Activated CD8-positive, alpha-beta T cell treated with anti-CD3 and anti-CD28 coated beads, Interleukin-2, amount 10 ng/mL, durations not matched to agents 7 days and 5 days (primary cell): ENCODE measurements around the gene PRDM7. TPM values are rescaled to one million over a fixed set of nuclear protein-coding genes. Genes with fewer than 3 reads are reported as not detected.
"Not testable (repeated sequence)": the region's sequence is repeated elsewhere in the genome, so short reads cannot be mapped to it uniquely, and the experiment has no call there.

ENCODE experiments used
- ATAC-seq: fragments of 150-1000 bp; cut with Tn5 transposase; one replicate; pipeline ENCODE4 v1.10.0; 2021; ENCODE audit warnings: moderate library complexity
- CTCF ChIA-PET: fragments of 350-600 bp; sonication (Branson Sonifier 250); formaldehyde crosslinking; loops from one replicate; lab custom pipeline; 2021; ENCODE audit warnings: antibody characterized with exemption; lab: Charles Lee
- POLR2A ChIA-PET: fragments of 350-600 bp; sonication (Branson Sonifier 250); formaldehyde crosslinking; loops from one replicate; lab custom pipeline; 2021; ENCODE audit warnings: antibody characterized with exemption; lab: Charles Lee
- DNase-seq: peaks from one replicate; pipeline ENCODE4 v3.0.0-alpha.2; 2020
- H3K27ac Mint-ChIP-seq: one replicate; pipeline ENCODE4 v1.8.0; 2021; ENCODE audit warnings: mild to moderate bottlenecking, mixed read lengths
- H3K27me3 Mint-ChIP-seq: one replicate; pipeline ENCODE4 v1.8.0; 2021; ENCODE audit warnings: low read depth, mixed read lengths
- H3K36me3 Mint-ChIP-seq: one replicate; pipeline ENCODE4 v1.8.0; 2021; ENCODE audit warnings: low read depth, mixed read lengths
- H3K4me1 Mint-ChIP-seq: one replicate; pipeline ENCODE4 v1.8.0; 2021; ENCODE audit warnings: low read depth, mixed read lengths
- H3K4me3 Mint-ChIP-seq: one replicate; pipeline ENCODE4 v1.8.0; 2021; ENCODE audit warnings: mild to moderate bottlenecking, mixed read lengths
- H3K9me3 Mint-ChIP-seq: one replicate; pipeline ENCODE4 v1.8.0; 2022; ENCODE audit warnings: mixed read lengths; ENCODE audit not compliant: insufficient read depth
- total RNA-seq, 2 experiments: library from RNA; stranded (reverse); gene quantifications; one replicate each; pipeline ENCODE4 v1.2.3, GENCODE V29; 2021

Gene PRDM7
- total RNA-seq, 2 experiments from 2014 or later = not detected

DNA sequence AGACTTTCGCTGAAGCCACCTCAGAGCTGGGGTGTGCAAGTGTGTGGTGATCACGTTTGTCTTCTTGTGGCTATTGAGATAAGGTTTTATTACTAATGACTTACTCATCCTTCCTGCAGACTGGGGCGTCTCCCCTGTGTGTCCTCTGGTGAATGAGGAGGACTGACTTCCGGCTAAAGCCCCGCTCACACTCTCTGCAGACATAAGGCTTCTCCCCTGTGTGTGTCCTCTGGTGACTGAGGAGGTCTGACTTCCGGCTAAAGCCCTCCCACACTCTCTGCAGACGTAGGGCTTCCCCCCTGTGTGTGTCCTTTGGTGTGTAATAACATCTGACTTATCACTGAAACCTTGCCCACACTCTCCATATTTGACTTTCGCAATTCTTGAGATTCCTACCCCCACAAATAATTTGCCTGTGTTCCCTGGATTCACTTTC, 19.4 kb downstream of the PRDM7 start:
- ChIA-PET POLR2A (no interaction called here), CTCF (no interaction called here)
- H3K27ac Mint-ChIP-seq = no peak overlapping the region
- peaks cover 11% of the 10 kb centered on the region for H3K9me3 Mint-ChIP-seq
- ATAC-seq (no peak), DNase-seq (no peak)
- peaks cover 16% of the 10 kb centered on the region for H3K27me3 Mint-ChIP-seq
- H3K36me3 Mint-ChIP-seq = peaks cover 1% of the 10 kb centered on the region
- no peak overlapping the region for H3K4me3 Mint-ChIP-seq
- no peaks in the 10 kb centered on the region for H3K4me1 Mint-ChIP-seq

DNA sequence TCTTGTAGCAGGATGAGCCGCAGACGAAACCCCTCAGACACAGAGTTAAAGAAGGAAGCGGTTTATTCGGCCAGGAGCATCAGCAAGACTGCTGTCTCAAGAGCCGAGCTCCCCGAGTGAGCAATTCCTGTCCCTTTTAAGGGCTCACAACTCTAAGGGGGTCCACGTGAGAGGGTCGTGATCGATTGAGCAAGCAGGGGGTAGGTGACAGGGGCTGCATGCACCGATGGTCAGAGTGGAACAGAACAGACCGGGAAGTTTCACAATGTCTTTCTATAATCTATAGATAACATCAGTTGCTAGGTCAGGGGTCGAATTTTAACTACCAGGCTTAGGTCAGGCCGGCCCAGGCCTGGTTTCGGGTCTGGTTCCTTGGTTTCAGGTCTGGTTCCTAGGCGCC, 20.6 kb downstream of the PRDM7 start:
- peaks cover 16% of the 10 kb centered on the region for H3K27me3 Mint-ChIP-seq
- H3K4me3 Mint-ChIP-seq, H3K36me3 Mint-ChIP-seq, H3K27ac Mint-ChIP-seq, CTCF ChIA-PET, ATAC-seq, H3K4me1 Mint-ChIP-seq, DNase-seq: not testable (repeated sequence)
- POLR2A ChIA-PET = interaction anchor here (0.6 kb wide), 1 partner anchor 272 kb away, joined by 3 read pairs; no protein-coding TSS in a partner anchor
- peaks cover 11% of the 10 kb centered on the region for H3K9me3 Mint-ChIP-seq

DNA sequence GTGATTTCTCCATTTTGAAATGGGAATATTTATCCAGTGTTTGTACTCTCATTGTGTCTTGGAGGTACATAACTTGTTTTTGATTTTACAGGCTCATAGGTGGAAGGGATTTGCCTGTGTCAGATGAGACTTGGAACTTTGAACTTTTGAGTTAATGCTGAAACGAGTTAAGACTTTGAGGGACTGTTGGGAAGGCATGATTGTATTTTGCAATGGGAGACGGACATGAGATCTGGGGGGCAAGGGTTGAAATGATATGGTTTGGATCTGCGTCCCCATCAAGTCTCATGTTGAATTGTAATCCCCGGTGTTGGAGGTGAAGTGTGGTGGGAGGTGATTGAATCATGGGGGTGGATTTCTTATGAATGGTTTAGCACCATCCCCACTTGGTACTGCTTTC, 21.8 kb downstream of the PRDM7 start:
- peaks cover 11% of the 10 kb centered on the region for H3K9me3 Mint-ChIP-seq
- DNase-seq (no peak), ATAC-seq (no peak)
- peaks cover 1% of the 10 kb centered on the region for H3K36me3 Mint-ChIP-seq
- no peaks in the 10 kb centered on the region for H3K4me1 Mint-ChIP-seq
- H3K4me3 Mint-ChIP-seq = no peak overlapping the region
- H3K27me3 Mint-ChIP-seq = peaks cover 12% of the 10 kb centered on the region
- ChIA-PET POLR2A (no interaction called here), CTCF (no interaction called here)
- no peak overlapping the region for H3K27ac Mint-ChIP-seq

DNA sequence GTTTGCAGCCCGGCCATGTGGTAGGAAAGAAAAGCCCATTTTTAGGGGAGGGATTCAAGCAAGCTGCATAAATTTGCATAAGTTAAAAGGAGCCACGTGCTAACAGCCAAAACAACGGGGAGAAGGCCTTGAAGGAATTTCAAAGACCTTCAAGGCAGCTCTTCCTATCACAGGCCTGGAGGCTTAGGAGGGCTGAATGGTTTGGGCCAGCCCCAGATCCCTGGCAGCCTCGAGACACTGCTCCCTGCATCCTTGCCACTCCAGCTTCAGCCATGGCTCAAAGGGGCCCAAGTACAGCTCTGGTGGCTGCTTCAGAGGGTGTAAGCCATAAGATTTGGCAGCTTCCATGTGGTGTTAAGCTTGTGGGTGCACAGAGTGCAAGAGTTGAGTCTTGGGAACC, 22.6 kb downstream of the PRDM7 start:
- Mint-ChIP-seq H3K4me3 (no peak overlapping the region), H3K4me1 (no peaks in the 10 kb centered on the region), H3K36me3 (peaks cover 1% of the 10 kb centered on the region), H3K27ac (no peak overlapping the region), H3K27me3 (peaks cover 10% of the 10 kb centered on the region), H3K9me3 (peaks cover 11% of the 10 kb centered on the region)
- CTCF ChIA-PET = no interaction called here
- ATAC-seq (no peak), DNase-seq (no peak)
- POLR2A ChIA-PET = no interaction called here

DNA sequence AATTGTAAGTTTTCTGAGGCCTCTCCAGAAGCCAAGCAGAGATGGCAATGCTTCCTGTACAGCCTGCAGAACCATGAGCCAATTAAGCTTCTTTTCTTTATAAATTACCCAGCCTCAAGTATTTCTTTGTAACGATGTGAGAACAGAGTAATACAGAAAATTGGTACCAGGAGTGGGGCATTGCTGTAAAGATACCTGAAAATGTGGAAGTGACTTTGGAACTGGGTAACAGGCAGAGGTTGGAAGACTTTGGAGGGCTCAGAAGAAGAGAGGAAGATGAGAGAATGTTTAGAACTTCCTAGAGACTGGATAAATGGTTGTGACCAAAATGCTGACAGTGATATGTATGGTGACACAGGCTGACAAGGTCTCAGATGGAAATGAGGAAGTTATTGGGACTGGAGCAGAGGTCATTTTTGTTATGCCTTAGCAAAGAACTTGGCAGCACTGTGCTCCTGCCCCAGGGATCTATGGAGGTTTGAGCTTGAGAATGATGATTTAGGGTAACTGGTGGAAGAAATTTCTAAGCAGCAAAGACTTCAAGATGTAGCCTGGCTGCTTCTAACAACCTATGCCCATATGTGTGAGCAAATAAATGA, 23.1 kb downstream of the PRDM7 start:
- H3K36me3 Mint-ChIP-seq = peaks cover 1% of the 10 kb centered on the region
- no peak for ATAC-seq

DNA sequence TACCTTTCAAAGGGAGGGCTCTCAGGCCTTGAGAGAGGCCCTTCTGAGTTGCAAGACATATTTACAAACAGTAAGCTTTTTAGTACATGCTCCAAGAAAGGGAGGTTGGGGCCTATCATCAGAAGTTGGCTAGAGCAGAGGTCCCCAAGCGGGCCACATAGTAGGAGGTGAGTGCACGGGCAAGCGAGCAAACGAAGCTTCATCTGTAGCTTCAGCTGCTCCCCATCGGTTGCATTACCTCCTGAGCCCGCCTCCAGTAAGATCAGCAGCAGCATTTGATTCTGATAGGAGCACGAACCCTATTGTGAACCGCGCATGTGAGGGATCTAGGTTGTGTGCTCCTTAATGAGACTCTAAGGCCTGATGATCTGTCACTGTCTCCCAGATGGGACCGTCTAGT, 26.2 kb downstream of the PRDM7 start:
- CTCF ChIA-PET = no interaction called here
- POLR2A ChIA-PET = no interaction called here
- Mint-ChIP-seq H3K27me3 (peaks cover 16% of the 10 kb centered on the region), H3K4me3 (no peak overlapping the region), H3K27ac (no peak overlapping the region), H3K9me3 (peaks cover 11% of the 10 kb centered on the region), H3K36me3 (peaks cover 1% of the 10 kb centered on the region), H3K4me1 (no peaks in the 10 kb centered on the region)
- no peak for DNase-seq
- no peak for ATAC-seq

More for the DNA sequence above, 23.1 kb downstream of the PRDM7 start:
- POLR2A ChIA-PET = no interaction called here
- Mint-ChIP-seq H3K27me3 (peaks cover 12% of the 10 kb centered on the region), H3K9me3 (peaks cover 11% of the 10 kb centered on the region), H3K4me3 (no peak overlapping the region), H3K4me1 (no peaks in the 10 kb centered on the region), H3K27ac (no peak overlapping the region)
- no peak for DNase-seq
- CTCF ChIA-PET = no interaction called here

DNA sequence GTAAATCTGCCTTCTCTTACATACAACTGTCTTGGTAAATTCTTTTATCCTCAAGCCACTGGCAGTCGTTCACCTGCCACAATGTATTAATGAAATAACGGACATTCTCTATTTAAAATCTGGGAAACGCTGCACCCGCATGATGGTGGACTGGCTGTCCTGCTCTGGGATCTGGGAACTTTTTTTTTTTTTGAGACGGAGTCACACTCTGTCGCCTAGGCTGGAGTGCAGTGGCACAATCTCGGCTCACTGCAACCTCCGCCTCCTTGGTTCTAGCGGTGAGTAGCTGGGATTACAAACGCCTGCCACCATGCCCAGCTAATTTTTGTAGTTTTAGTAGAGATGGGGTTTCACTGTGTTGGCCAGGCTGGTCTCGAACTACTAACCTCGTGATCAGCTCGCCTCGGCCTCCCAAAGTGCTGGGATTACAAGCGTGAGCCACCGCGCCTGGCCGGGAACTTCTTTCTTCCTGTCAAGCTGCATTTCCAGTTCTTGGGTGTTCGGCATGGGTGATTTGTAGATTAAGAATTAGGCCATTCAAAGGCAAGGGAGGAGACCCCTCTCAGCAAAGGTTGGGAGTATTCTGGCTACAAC, 28.3 kb downstream of the PRDM7 start:
- Mint-ChIP-seq H3K4me3 (no peak overlapping the region), H3K9me3 (peaks cover 2% of the 10 kb centered on the region), H3K4me1 (no peaks in the 10 kb centered on the region), H3K36me3 (no peaks in the 10 kb centered on the region), H3K27ac (no peak overlapping the region), H3K27me3 (peaks cover 16% of the 10 kb centered on the region)
- ATAC-seq (no peak), DNase-seq (no peak)
- POLR2A ChIA-PET = no interaction called here
- CTCF ChIA-PET = interaction anchor here (0.8 kb wide), 1 partner anchor 343 kb away, joined by 3 read pairs; no protein-coding TSS in a partner anchor

DNA sequence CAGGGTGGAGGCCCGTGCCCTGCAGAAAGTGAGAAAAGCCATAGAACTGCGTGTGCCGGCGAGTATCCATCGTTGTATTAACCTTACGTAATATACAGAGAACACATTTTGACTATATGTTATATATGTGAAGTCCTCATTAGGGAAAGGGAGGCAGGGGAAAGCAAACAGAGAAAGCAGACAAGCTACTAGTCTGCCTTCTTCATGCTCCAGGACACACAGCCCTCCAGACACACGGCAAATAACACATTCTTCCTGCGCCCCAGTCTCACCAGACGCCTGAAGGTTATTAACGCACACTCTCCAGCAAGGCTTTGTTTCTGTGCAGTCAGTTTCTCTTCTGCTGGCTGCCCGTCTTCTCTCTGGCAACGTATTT, 28.8 kb downstream of the PRDM7 start:
- H3K9me3 Mint-ChIP-seq = no peaks in the 10 kb centered on the region
- H3K4me1 Mint-ChIP-seq = no peaks in the 10 kb centered on the region
- H3K27ac Mint-ChIP-seq = peak overlapping the region; percentile 65
- H3K36me3 Mint-ChIP-seq = no peaks in the 10 kb centered on the region
- CTCF ChIA-PET = interaction anchor here (0.8 kb wide), 1 partner anchor 342 kb away, joined by 3 read pairs; no protein-coding TSS in a partner anchor
- peak; percentile 24 for ATAC-seq
- DNase-seq = no peak
- H3K4me3 Mint-ChIP-seq = no peak overlapping the region
- H3K27me3 Mint-ChIP-seq = peaks cover 16% of the 10 kb centered on the region
- POLR2A ChIA-PET = no interaction called here

DNA sequence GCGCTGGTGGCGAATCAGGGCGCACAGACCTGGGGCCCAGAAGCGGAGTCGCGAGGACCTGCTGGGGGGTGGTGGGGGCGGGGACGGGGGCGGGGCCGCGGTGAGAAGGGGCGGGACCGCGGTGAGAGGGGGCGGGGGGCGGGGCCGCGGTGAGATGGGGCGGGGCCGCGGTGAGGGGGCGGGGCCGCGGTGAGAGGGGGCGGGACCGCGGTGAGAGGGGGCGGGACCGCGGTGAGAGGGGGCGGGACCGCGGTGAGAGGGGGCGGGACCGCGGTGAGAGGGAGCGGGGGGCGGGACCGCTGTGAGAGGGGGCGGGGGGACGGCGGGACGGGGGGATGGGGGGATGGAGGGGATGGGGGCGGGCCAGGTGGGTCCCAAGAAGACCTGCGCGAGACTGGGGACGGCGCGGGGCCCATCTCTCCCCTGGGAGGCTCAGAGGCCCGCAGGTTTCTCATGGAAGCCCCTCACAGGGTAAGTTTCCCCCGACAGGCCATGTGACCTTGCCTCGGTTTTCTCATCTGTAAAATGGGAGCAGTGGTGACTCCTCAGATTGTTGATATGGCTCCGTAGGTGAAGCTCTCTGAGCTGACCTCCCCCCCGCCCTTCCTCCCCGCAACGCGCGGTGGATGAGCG, 29.3 kb downstream of the PRDM7 start:
- Mint-ChIP-seq H3K36me3 (no peaks in the 10 kb centered on the region), H3K27me3 (peaks cover 16% of the 10 kb centered on the region), H3K4me1 (no peaks in the 10 kb centered on the region), H3K4me3 (no peak overlapping the region), H3K27ac (peak overlapping the region; percentile 65), H3K9me3 (no peaks in the 10 kb centered on the region)
- DNase-seq = no peak
- POLR2A ChIA-PET = no interaction called here
- ATAC-seq = no peak
- CTCF ChIA-PET = interaction anchor here (0.8 kb wide), 1 partner anchor 342 kb away, joined by 3 read pairs; no protein-coding TSS in a partner anchor

DNA sequence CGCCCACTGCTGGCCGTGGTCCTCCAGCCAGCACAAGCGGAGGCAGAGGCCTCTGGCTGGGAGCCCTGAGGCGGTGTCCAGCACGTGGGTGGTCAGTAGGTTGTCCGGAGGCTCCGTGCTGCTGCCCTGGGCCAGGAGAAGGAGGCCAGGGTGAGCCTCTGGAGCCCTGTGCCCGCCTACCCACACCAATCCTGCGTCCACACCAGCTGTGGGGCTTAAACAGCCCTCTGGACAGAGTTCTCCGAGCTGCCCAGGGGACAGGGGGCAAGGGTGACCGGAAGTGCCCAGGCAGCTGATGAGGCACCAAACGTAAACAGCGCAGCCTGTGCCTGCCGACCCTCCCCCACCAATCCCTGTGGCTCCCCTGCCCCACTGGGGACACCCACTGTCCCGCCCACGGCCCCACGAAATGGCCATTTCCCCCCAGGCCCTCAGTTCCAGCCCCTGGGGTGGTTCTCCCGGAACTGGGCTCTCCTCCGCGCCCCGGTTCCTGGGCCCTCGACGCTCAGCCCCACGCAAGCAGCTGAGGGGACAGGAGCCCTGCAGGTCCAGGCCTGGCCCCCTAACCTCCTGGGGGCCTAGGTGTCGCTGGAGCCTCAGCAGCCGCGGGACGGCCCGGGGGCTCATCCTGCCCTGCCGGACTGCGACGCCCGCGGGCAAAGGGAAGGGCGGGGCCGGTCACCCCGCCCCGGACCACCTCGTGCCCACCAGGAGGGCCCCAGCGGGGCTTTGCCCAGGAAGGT, 30.0 kb downstream of the PRDM7 start:
- ATAC-seq (no peak), DNase-seq (no peak)
- CTCF ChIA-PET = no interaction called here
- Mint-ChIP-seq H3K4me3 (no peak overlapping the region), H3K27ac (no peak overlapping the region), H3K36me3 (no peaks in the 10 kb centered on the region), H3K9me3 (no peaks in the 10 kb centered on the region), H3K27me3 (peaks cover 16% of the 10 kb centered on the region), H3K4me1 (no peaks in the 10 kb centered on the region)
- POLR2A ChIA-PET = no interaction called here

DNA sequence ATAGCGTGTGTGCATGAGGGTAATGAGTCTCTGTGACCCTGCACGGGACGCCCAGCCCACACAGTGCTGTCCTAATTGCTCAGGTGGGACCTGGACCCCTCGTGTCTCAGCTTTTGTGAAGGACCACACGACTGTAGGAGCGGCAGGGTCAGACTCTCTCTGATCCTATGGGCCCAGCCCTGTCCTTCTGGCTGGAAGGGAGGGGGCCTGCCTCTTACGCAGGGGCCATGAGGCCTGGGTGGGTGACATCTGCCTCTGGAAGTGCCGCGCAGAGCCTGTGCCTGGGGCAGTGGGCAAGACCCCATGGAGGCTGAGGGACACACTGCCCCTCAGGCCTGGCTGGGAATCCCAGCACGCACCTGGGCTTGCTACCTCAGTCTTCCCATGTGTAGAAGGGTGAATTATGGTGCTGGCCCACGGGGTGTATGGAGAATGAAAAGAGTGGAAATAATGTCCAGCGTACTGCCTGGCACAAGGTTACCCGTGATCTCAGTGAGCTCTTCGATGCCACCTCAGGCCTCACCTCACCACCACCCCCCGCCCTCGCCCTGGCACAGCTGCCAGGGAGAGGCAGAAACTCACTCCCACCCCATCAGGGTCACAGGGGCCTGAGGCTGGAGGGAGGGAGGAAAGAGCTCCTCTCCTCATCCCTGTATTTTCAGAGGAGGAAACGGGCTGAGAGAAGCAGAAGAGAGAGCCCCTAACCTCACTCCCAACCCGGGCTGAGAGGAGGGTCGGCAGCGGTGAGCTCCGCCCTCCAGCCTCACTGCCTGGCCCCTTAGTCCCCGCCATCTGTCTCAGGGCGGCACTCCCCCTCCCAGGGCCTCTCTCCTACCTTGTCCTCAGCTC, 30.8 kb downstream of the PRDM7 start:
- DNase-seq (no peak), ATAC-seq (no peak)
- POLR2A ChIA-PET = no interaction called here
- CTCF ChIA-PET = no interaction called here
- Mint-ChIP-seq H3K36me3 (no peaks in the 10 kb centered on the region), H3K4me3 (no peak overlapping the region), H3K27ac (no peak overlapping the region), H3K27me3 (peaks cover 16% of the 10 kb centered on the region), H3K9me3 (no peaks in the 10 kb centered on the region), H3K4me1 (no peaks in the 10 kb centered on the region)
